Spleen (tissue), 7 donors: ENCODE data around the gene TMEM86A.

ENCODE experiments used
- CTCF ChIP-seq, 11 experiments: fragments of 200-600 bp in 7 of 11; fragments of 450-650 bp in 4 of 11; sonication (generic) in 4 of 11; IDR thresholded peaks in 8 of 11; conservative IDR thresholded peaks in 3 of 11; 1 replicate in 7 of 11; 2 replicates in 4 of 11; pipeline versions ENCODE4 v1.4.0 to v1.8.0; 2016 to 2021; ENCODE audit warnings: antibody characterized with exemption in 11 of 11, inconsistent platforms in 4 of 11, mild to moderate bottlenecking in 1 of 11
- POLR2A ChIP-seq, 3 donors: fragments of 450-650 bp; IDR thresholded peaks; one replicate each; pipeline ENCODE4 v1.5.1; 2017; ENCODE audit warnings: antibody characterized with exemption in 3 of 3, mild to moderate bottlenecking in 1 of 3
- donor health status: DM: no; HTN: no; CAD: no; lungs with moderate emphysema.
- donor health status: DM: no; HTN: no; CAD: no.
- donor health status: DM: no; HTN: no; CAD: no.

- TF ChIP-seq CTCF (IDR thresholded peaks at IDR 0.05 in 8 of 11, conservative IDR thresholded peaks at IDR 0.05 in 3 of 11), result no peak
- no peak for TF ChIP-seq POLR2A (IDR thresholded peaks at IDR 0.05)
Measured at GRCh38 chr11:18692941-18693760, 5.4 kb upstream of the TMEM86A start.
